ENCODE data around the gene CDYL2.

- TF ChIP-seq, protein P1, sequence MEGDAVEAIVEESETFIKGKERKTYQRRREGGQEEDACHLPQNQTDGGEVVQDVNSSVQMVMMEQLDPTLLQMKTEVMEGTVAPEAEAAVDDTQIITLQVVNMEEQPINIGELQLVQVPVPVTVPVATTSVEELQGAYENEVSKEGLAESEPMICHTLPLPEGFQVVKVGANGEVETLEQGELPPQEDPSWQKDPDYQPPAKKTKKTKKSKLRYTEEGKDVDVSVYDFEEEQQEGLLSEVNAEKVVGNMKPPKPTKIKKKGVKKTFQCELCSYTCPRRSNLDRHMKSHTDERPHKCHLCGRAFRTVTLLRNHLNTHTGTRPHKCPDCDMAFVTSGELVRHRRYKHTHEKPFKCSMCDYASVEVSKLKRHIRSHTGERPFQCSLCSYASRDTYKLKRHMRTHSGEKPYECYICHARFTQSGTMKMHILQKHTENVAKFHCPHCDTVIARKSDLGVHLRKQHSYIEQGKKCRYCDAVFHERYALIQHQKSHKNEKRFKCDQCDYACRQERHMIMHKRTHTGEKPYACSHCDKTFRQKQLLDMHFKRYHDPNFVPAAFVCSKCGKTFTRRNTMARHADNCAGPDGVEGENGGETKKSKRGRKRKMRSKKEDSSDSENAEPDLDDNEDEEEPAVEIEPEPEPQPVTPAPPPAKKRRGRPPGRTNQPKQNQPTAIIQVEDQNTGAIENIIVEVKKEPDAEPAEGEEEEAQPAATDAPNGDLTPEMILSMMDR (IDR thresholded peaks at IDR 0.05 in 4 of 5, conservative IDR thresholded peaks at IDR 0.05 in 1 of 5), result no peak
- no peak for TF ChIP-seq POLR2A (IDR thresholded peaks at IDR 0.05)
These were observed 250.4 kb downstream of the CDYL2 start for GRCh38 chr16:80554033-80554432.
